H1 (cell line): Measurements from ENCODE around the gene ADO. TPM values are rescaled to one million over a fixed set of nuclear protein-coding genes. Genes with fewer than 3 reads are reported as not detected.

ENCODE experiments used
- CTCF ChIA-PET: fragments of 300-600 bp; sonication (Branson Sonifier 250); formaldehyde crosslinking; loops from one replicate; lab custom pipeline; 2021; ENCODE audit not compliant: partially characterized antibody; lab: Charles Lee
- POLR2A ChIA-PET: fragments of 300-600 bp; sonication (Branson Sonifier 250); formaldehyde crosslinking; loops from one replicate; lab custom pipeline; 2021; ENCODE audit warnings: inconsistent platforms; ENCODE audit not compliant: partially characterized antibody; lab: Charles Lee
- DNase-seq, 2 experiments: peaks; one replicate each; pipeline versions ENCODE4 v3.0.0 to v3.0.0-alpha.2; 2010 to 2022; ENCODE audit warnings: low spot score in 2 of 2, low read depth in 1 of 2, mixed read lengths in 1 of 2
- FAIRE-seq: peaks from 2 replicates; lab custom pipeline; 2011; peaks lifted over from hg19 to GRCh38; lab: Jason Lieb, UNC
- H2AFZ ChIP-seq: 2 replicates; pipeline ENCODE4 v1.8.1; 2012; ENCODE audit warnings: low read length, inconsistent platforms
- H2AK5ac ChIP-seq: 2 replicates; pipeline ENCODE4 v1.6.1; 2013; ENCODE audit warnings: low read depth, low read length
- H2BK120ac ChIP-seq: replicated peaks from 2 replicates; pipeline ENCODE3; 2013; ENCODE audit warnings: low read depth, low read length, inconsistent platforms
- H2BK12ac ChIP-seq: 2 replicates; pipeline ENCODE4 v1.6.1; 2013; ENCODE audit warnings: low read depth, low read length
- H2BK15ac ChIP-seq: 2 replicates; pipeline ENCODE4 v1.6.1; 2013; ENCODE audit warnings: low read length
- H2BK20ac ChIP-seq: 2 replicates; pipeline ENCODE4 v1.6.1; 2013; ENCODE audit warnings: low read length
- H2BK5ac ChIP-seq: 2 replicates; pipeline ENCODE4 v1.6.1; 2013; ENCODE audit warnings: low read depth, low read length
- H3K14ac ChIP-seq: 2 replicates; pipeline ENCODE4 v1.6.1; 2013; ENCODE audit warnings: inconsistent platforms; ENCODE audit not compliant: insufficient read length
- H3K18ac ChIP-seq: 2 replicates; pipeline ENCODE4 v1.6.1; 2013; ENCODE audit warnings: low read length; ENCODE audit errors: extremely low read depth
- H3K23ac ChIP-seq: 2 replicates; pipeline ENCODE4 v1.6.1; 2013; ENCODE audit warnings: inconsistent platforms; ENCODE audit not compliant: insufficient read length
- H3K23me2 ChIP-seq: 2 replicates; pipeline ENCODE4 v1.6.1; 2013; ENCODE audit warnings: low read depth, low read length
- H3K27ac ChIP-seq: 2 replicates; pipeline ENCODE4 v1.6.1; 2011; ENCODE audit warnings: low read depth, low read length, inconsistent platforms
- H3K27me3 ChIP-seq, 4 experiments: replicated peaks in 1 of 4; 1 replicate in 1 of 4; 2 replicates in 3 of 4; pipeline versions ENCODE4 v1.6.1 to v1.8.1; 2011 to 2013; ENCODE audit warnings: low read length in 3 of 4, mild to moderate bottlenecking in 3 of 4, inconsistent platforms in 2 of 4, mixed read lengths in 2 of 4, moderate library complexity in 1 of 4; ENCODE audit not compliant: control insufficient read depth in 3 of 4, insufficient read depth in 3 of 4; ENCODE audit errors: extremely low read depth in 1 of 4
- H3K36me3 ChIP-seq, 4 experiments: 2 replicates each; pipeline versions ENCODE4 v1.6.1 to v1.8.1; 2011 to 2013; ENCODE audit warnings: mild to moderate bottlenecking in 4 of 4, low read length in 3 of 4, moderate library complexity in 2 of 4, control low read depth in 1 of 4, inconsistent platforms in 1 of 4; ENCODE audit not compliant: insufficient read depth in 4 of 4, control insufficient read depth in 2 of 4
- H3K4ac ChIP-seq: replicated peaks from 2 replicates; pipeline ENCODE3; 2013; ENCODE audit warnings: low read length, low read depth, mixed read lengths, inconsistent platforms; ENCODE audit not compliant: insufficient read length
- H3K4me1 ChIP-seq, 4 experiments: replicated peaks in 1 of 4; 1 replicate in 1 of 4; 2 replicates in 3 of 4; pipeline versions ENCODE4 v1.6.1 to v1.8.1; 2011 to 2013; ENCODE audit warnings: low read length in 3 of 4, inconsistent platforms in 2 of 4, mixed read lengths in 1 of 4; ENCODE audit not compliant: insufficient read depth in 4 of 4, control insufficient read depth in 3 of 4
- H3K4me2 ChIP-seq, 2 experiments: 2 replicates each; pipeline versions ENCODE4 v1.6.1 to v1.8.1; 2011 to 2013; ENCODE audit warnings: low read depth in 2 of 2, low read length in 2 of 2, control low read depth in 1 of 2, inconsistent platforms in 1 of 2, mild to moderate bottlenecking in 1 of 2; ENCODE audit not compliant: insufficient read depth in 1 of 2
- H3K4me3 ChIP-seq, 4 experiments: fragments of 200-600, 300-600 bp in 1 of 4; sonication (generic), shearing (Covaris generic), sonication (Bioruptor Twin) in 1 of 4; 2 replicates each; pipeline versions ENCODE4 v1.5.1 to v1.8.1; 2011 to 2016; ENCODE audit warnings: low read length in 4 of 4, low read depth in 3 of 4, control low read depth in 2 of 4, inconsistent platforms in 2 of 4, mild to moderate bottlenecking in 2 of 4, mixed read lengths in 1 of 4, moderate library complexity in 1 of 4; ENCODE audit not compliant: insufficient read depth in 2 of 4; ENCODE audit errors: extremely low read depth in 1 of 4
- H3K56ac ChIP-seq: replicated peaks from 2 replicates; pipeline ENCODE3; 2013; ENCODE audit warnings: low read depth, mild to moderate bottlenecking, mixed read lengths, low read length, inconsistent platforms; ENCODE audit not compliant: insufficient read length
- H3K79me1 ChIP-seq: 2 replicates; pipeline ENCODE4 v1.6.1; 2013; ENCODE audit warnings: low read depth, low read length, control low read depth
- H3K79me2 ChIP-seq, 2 experiments: 2 replicates each; pipeline versions ENCODE4 v1.6.1 to v1.8.1; 2012 to 2013; ENCODE audit warnings: low read length in 2 of 2, mild to moderate bottlenecking in 2 of 2, inconsistent platforms in 1 of 2; ENCODE audit not compliant: insufficient read depth in 2 of 2, control insufficient read depth in 1 of 2
- H3K9ac ChIP-seq, 4 experiments: replicated peaks in 1 of 4; 1 replicate in 1 of 4; 2 replicates in 3 of 4; pipeline versions ENCODE4 v1.6.1 to v1.8.1; 2011 to 2013; ENCODE audit warnings: low read depth in 3 of 4, low read length in 3 of 4, control low read depth in 2 of 4, mild to moderate bottlenecking in 2 of 4, moderate library complexity in 2 of 4, inconsistent platforms in 1 of 4; ENCODE audit errors: extremely low read depth in 1 of 4
- H3K9me3 ChIP-seq, 2 experiments: 2 replicates each; pipeline versions ENCODE4 v1.6.1 to v1.8.1; 2012 to 2013; ENCODE audit warnings: mild to moderate bottlenecking in 2 of 2, moderate library complexity in 2 of 2, control low read depth in 1 of 2, inconsistent platforms in 1 of 2, low read depth in 1 of 2, low read length in 1 of 2, mixed read lengths in 1 of 2; ENCODE audit not compliant: insufficient read depth in 2 of 2
- H4K20me1 ChIP-seq, 2 experiments: replicated peaks in 1 of 2; 2 replicates each; pipeline versions ENCODE3 to v1.8.1; 2011 to 2013; ENCODE audit warnings: inconsistent platforms in 2 of 2, low read length in 2 of 2, mild to moderate bottlenecking in 1 of 2; ENCODE audit not compliant: insufficient read depth in 2 of 2, control insufficient read depth in 1 of 2
- H4K5ac ChIP-seq: 2 replicates; pipeline ENCODE4 v1.6.1; 2013; ENCODE audit warnings: low read length, low read depth, mixed read lengths, inconsistent platforms; ENCODE audit not compliant: insufficient read length
- H4K8ac ChIP-seq: 2 replicates; pipeline ENCODE4 v1.8.0; 2013; ENCODE audit warnings: mild to moderate bottlenecking, moderate library complexity, low read length, inconsistent platforms; ENCODE audit not compliant: insufficient read depth; ENCODE audit errors: extremely low read depth
- H4K91ac ChIP-seq: replicated peaks from 2 replicates; pipeline ENCODE3; 2013; ENCODE audit warnings: low read length, mixed read lengths, inconsistent platforms; ENCODE audit not compliant: insufficient read length
- BCL11A ChIP-seq, 2 experiments: IDR thresholded peaks; one replicate each; pipeline ENCODE4 v1.6.1; 2011; ENCODE audit warnings: low read depth in 2 of 2, low read length in 2 of 2, mild to moderate bottlenecking in 2 of 2
- CBX5 ChIP-seq: fragments of 300-800, 300-1000 bp; sonication (generic); IDR thresholded peaks from 2 replicates; pipeline ENCODE4 v1.7.1; 2016; ENCODE audit warnings: antibody characterized with exemption, low read length, low read depth
- CBX8 ChIP-seq: fragments of 300-800, 300-1000 bp; sonication (generic); IDR thresholded peaks from 2 replicates; pipeline ENCODE4 v1.7.1; 2016; ENCODE audit warnings: low read depth, low read length, borderline replicate concordance
- EZH2 ChIP-seq: fragments of 200-600 bp; sonication (generic); IDR thresholded peaks from 2 replicates; pipeline ENCODE4 v1.7.1; 2012; ENCODE audit warnings: low read depth, mild to moderate bottlenecking, moderate library complexity, low read length, inconsistent platforms; ENCODE audit not compliant: severe bottlenecking
- FOSL1 ChIP-seq: IDR thresholded peaks from 2 replicates; pipeline ENCODE4 v1.6.1; 2011; ENCODE audit warnings: mild to moderate bottlenecking, low read depth, low read length, moderate library complexity; ENCODE audit not compliant: insufficient read depth
- HDAC2 ChIP-seq, 2 experiments: fragments of 300-600 bp in 1 of 2; sonication (generic) in 1 of 2; IDR thresholded peaks; 2 replicates each; pipeline ENCODE4 v1.6.1; 2011 to 2012; ENCODE audit warnings: low read depth in 2 of 2, low read length in 2 of 2, mild to moderate bottlenecking in 2 of 2, moderate library complexity in 2 of 2, borderline replicate concordance in 1 of 2, inconsistent platforms in 1 of 2
- POLR2AphosphoS5 ChIP-seq: IDR thresholded peaks from 2 replicates; pipeline ENCODE4 v1.6.1; 2011; ENCODE audit warnings: low read depth, low read length
- RBBP5 ChIP-seq: IDR thresholded peaks from 2 replicates; pipeline ENCODE4 v1.7.1; 2012; ENCODE audit warnings: low read depth, mild to moderate bottlenecking, inconsistent platforms, low read length, moderate library complexity, borderline replicate concordance
- SAP30 ChIP-seq: fragments of 300-600 bp; sonication (generic); IDR thresholded peaks from 2 replicates; pipeline ENCODE4 v1.7.1; 2012; ENCODE audit warnings: low read length, moderate library complexity, mild to moderate bottlenecking, inconsistent platforms; ENCODE audit not compliant: insufficient read depth, insufficient replicate concordance
- SIX5 ChIP-seq: IDR thresholded peaks from 2 replicates; pipeline ENCODE4 v1.6.1; 2011; ENCODE audit warnings: mild to moderate bottlenecking, low read depth, low read length
- SP1 ChIP-seq: IDR thresholded peaks from 2 replicates; pipeline ENCODE4 v1.6.1; 2011; ENCODE audit warnings: low read depth, low read length
- TCF12 ChIP-seq: IDR thresholded peaks from 2 replicates; pipeline ENCODE4 v1.6.1; 2011; ENCODE audit warnings: low read depth, mild to moderate bottlenecking, low read length
- WGBS, 2 experiments: shearing (Covaris generic) in 1 of 2; methylation state at CpG; one replicate each; pipeline versions ENCODE4 v1.1.6 to v1.1.7; 2013 to 2015; ENCODE audit warnings: low lambda C conversion rate in 2 of 2, mixed read lengths in 2 of 2, inconsistent platforms in 1 of 2, low coverage in 1 of 2, missing lambda C conversion rate in 1 of 2; ENCODE audit not compliant: insufficient replicate concordance in 2 of 2, insufficient coverage in 1 of 2, insufficient read length in 1 of 2; ENCODE audit errors: extremely low coverage in 1 of 2, missing lambda C conversion rate in 1 of 2; 5-methylcytosine and 5-hydroxymethylcytosine counted together
- polyA plus RNA-seq, 7 experiments: library from polyadenylated mRNA; depleted of rRNA in 3 of 7; stranded (reverse) in 5 of 7; unstranded in 2 of 7; fragments of >200 nt in 5 of 7; fragments of 200-250 nt in 2 of 7; gene quantifications; 1 replicate in 5 of 7; 2 replicates in 1 of 7; 4 replicates in 1 of 7; pipeline versions ENCODE4 v1.2.1 to v1.2.3, GENCODE V29; 2011 to 2013; ENCODE audit warnings: missing spikeins in 2 of 7, mixed read lengths in 2 of 7
- total RNA-seq: library from RNA; stranded (reverse); fragmentation: NEBNext Ultra II Directional; extraction: Animal tissue kit (Norgen Biotek cat#: 25700); gene quantifications from 2 replicates; pipeline ENCODE4 v1.2.1, GENCODE V29; 2021
- TF ChIP-seq, protein P1 (sequence below): IDR thresholded peaks from 2 replicates; pipeline ENCODE4 v1.6.1; 2012; ENCODE audit warnings: inconsistent platforms

ADO gene
- total and polyA plus RNA-seq, 2 of the 8 experiments (the other 6 are each of a cell fraction or from before 2014, with no cell fraction given): 18.7 to 27.9 TPM

DNA sequence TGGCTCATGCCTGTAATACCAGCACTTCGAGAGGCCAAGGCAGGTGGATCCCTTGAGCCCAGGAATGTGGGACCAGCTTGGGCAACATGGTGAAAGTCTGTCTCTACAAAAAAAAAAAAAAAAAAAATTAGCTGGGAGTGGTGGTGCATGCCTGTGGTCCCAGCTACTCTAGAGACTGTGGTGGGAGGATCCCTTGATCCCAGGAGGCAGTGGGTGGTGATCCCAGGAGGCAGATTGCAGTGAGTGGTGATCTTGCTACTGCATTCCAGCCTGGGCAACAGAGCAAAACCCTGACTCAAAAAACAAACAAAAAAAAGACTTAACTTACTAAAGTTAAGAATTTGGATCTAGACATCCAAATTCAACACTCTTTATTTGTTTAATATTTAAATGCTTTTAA is 10.2 kb upstream of the ADO start:
- Histone ChIP-seq H2AFZ (no peak overlapping the region), H2BK12ac (no peak overlapping the region), H3K79me2 (no peaks in the 10 kb centered on the region), H3K27me3 (no peaks in the 10 kb centered on the region), H4K91ac (no peak overlapping the region), H3K36me3 (no peaks in the 10 kb centered on the region), H2BK20ac (no peak overlapping the region), H3K23me2 (no peaks in the 10 kb centered on the region), H4K5ac (no peak overlapping the region), H3K79me1 (no peaks in the 10 kb centered on the region), H4K20me1 (no peaks in the 10 kb centered on the region), H2BK15ac (no peak overlapping the region), H3K23ac (no peak overlapping the region), H3K14ac (no peak overlapping the region), H3K4me1 (no peaks in the 10 kb centered on the region), H3K18ac (no peak overlapping the region), H4K8ac (no peak overlapping the region), H3K9me3 (no peaks in the 10 kb centered on the region), H3K27ac (no peak overlapping the region), H3K4me2 (no peak overlapping the region), H3K4ac (no peak overlapping the region), H2AK5ac (no peak overlapping the region), H2BK120ac (no peak overlapping the region), H3K56ac (no peak overlapping the region), H3K9ac (no peak overlapping the region), H3K4me3 (no peak overlapping the region), H2BK5ac (no peak overlapping the region)
- 92% methylated on average over 1 of the region's 1 CpG; no CpG with 5 or more reads in 1 of the 2 experiments for WGBS, 2 experiments
- no peak for DNase-seq
- FAIRE-seq: no peak
- CTCF ChIA-PET: no interaction called here
- POLR2A ChIA-PET: no interaction called here
- no peak for TF ChIP-seq CBX5
- TF ChIP-seq SP1: no peak
- no peak for TF ChIP-seq TCF12
- no peak for TF ChIP-seq SIX5
- no peak for TF ChIP-seq FOSL1
- no peak for TF ChIP-seq SAP30
- TF ChIP-seq HDAC2 (IDR thresholded peaks at IDR 0.05; ENCODE audit: borderline replicate concordance in 1 of 2, low read depth in 2 of 2, low read length in 2 of 2): no peak
- TF ChIP-seq RBBP5: no peak
- TF ChIP-seq, protein P1, sequence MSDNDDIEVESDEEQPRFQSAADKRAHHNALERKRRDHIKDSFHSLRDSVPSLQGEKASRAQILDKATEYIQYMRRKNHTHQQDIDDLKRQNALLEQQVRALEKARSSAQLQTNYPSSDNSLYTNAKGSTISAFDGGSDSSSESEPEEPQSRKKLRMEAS: no peak
- no peak for TF ChIP-seq CBX8
- no peak for TF ChIP-seq BCL11A (IDR thresholded peaks at IDR 0.05; ENCODE audit: low read depth in 2 of 2, low read length in 2 of 2)
- no peak for TF ChIP-seq POLR2AphosphoS5
- no peak for TF ChIP-seq EZH2
